Activated CD4-positive, alpha-beta memory T cell treated with anti-CD3 and anti-CD28 coated beads for 36 hours (primary cell): ENCODE measurements around the gene SMAGP. TPM values are rescaled to one million over a fixed set of nuclear protein-coding genes. Genes with fewer than 3 reads are reported as not detected.
"Not testable (repeated sequence)": the region's sequence is repeated elsewhere in the genome, so short reads cannot be mapped to it uniquely, and the experiment has no call there.

Source experiments
- CTCF ChIA-PET: fragments of 350-600 bp; sonication (Branson Sonifier 250); formaldehyde crosslinking; loops from one replicate; lab custom pipeline; 2021; ENCODE audit warnings: antibody characterized with exemption, inconsistent platforms; lab: Charles Lee
- POLR2A ChIA-PET: fragments of 350-600 bp; sonication (Branson Sonifier 250); formaldehyde crosslinking; loops from one replicate; lab custom pipeline; 2021; ENCODE audit warnings: antibody characterized with exemption; lab: Charles Lee
- DNase-seq: peaks from one replicate; pipeline ENCODE4 v3.0.0-alpha.2; 2020
- H3K27ac Mint-ChIP-seq: one replicate; pipeline ENCODE4 v1.8.0; 2021; ENCODE audit warnings: mixed read lengths
- H3K27me3 Mint-ChIP-seq: one replicate; pipeline ENCODE4 v1.8.0; 2021; ENCODE audit warnings: mixed read lengths
- H3K36me3 Mint-ChIP-seq: one replicate; pipeline ENCODE4 v1.8.0; 2021; ENCODE audit warnings: mixed read lengths
- H3K4me1 Mint-ChIP-seq: one replicate; pipeline ENCODE4 v1.8.0; 2021; ENCODE audit warnings: low read depth, mixed read lengths
- H3K4me3 Mint-ChIP-seq: one replicate; pipeline ENCODE4 v1.8.0; 2021; ENCODE audit warnings: mild to moderate bottlenecking, mixed read lengths
- H3K9me3 Mint-ChIP-seq: one replicate; pipeline ENCODE4 v1.8.0; 2021; ENCODE audit warnings: mixed read lengths
- intact Hi-C: fragments of 100-400 bp; cut with micrococcal nuclease; formaldehyde crosslinking; loops from one replicate; pipeline ENCODE4 v1.15.1; 2023
- total RNA-seq, 2 experiments: library from RNA; stranded (reverse); gene quantifications; one replicate each; pipeline ENCODE4 v1.2.3, GENCODE V29; 2021

The SMAGP gene
- total RNA-seq, 2 experiments from 2014 or later = 0.55 to 0.73 TPM

GRCh38 chr12:51240971-51241370, 29.2 kb downstream of the SMAGP start:
- H3K36me3 Mint-ChIP-seq = peaks cover 38% of the 10 kb centered on the region
- peak overlapping the region; percentile 98 for H3K27ac Mint-ChIP-seq
- H3K9me3 Mint-ChIP-seq = no peaks in the 10 kb centered on the region
- DNase-seq = no peak
- CTCF ChIA-PET = interaction anchor here (0.5 to 4.7 kb wide), 3 partner anchors 11 to 188 kb away, joined by 3 to 29 read pairs (median 4); no protein-coding TSS in a partner anchor
- POLR2A ChIA-PET = interaction anchor here (1.0 kb wide), 1 partner anchor 23 kb away, joined by 3 read pairs; the partner anchor contains the start of gene POU6F1
- no peak overlapping the region for H3K4me3 Mint-ChIP-seq
- intact Hi-C loops = loop anchor here (10.0 kb wide), 1 partner anchor 476 kb away; the partner anchor contains the start of gene ATF1
- H3K4me1 Mint-ChIP-seq = peaks cover 42% of the 10 kb centered on the region
- no peaks in the 10 kb centered on the region for H3K27me3 Mint-ChIP-seq

DNA sequence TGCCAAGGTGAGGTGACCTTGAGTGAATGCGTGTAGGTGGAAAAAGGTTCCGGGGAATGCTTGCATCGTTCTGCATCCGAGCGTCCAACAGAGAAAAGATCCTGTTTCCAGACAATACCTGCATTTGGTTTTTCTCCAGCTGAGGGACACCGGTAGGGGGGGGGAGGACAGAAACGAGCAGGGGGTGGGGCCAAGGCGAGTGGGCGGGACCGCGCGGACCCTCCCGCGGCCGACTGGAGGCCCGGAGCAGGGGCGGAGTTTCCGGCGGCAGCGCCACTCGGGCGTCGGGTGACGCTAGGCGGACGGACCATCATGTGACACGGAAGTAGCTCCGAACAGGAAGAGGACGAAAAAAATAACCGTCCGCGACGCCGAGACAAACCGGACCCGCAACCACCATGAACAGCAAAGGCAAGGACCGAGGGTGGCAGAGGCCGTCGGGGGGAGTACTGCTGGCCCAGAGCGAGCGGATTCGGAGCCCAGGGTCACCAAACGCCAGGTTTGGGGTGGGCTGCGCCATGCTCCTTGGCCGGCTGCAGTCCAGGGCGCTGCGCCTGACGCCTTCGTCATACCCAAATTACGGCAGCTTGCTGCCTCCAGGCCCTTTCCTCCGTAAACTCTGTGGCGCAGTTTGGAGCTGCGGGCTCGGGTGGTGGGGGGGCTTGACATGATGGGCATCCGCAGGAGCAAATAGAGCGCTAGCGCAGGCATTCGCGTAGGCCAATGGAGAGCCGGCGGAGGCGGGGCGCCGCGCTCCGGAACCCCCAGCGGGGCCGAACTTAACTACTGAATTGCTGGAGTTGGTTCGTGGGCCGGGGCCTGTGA, 31.5 kb downstream of the SMAGP start, which contains the start of gene DAZAP2:
TSS of gene DAZAP2 (plus strand) at position 317 of the 825 bp plus-strand sequence. CDS start at position 399, 82 bp downstream.
- H3K36me3 Mint-ChIP-seq = peaks cover 33% of the 10 kb centered on the region
- intact Hi-C loops = loop anchor here (1.0 to 2.0 kb wide), 5 partner anchors 20 to 214 kb away; partner anchors contain the start of genes CSRNP2, LETMD1, POU6F1 and TFCP2
- DNase-seq = peak; percentile 97
- H3K4me3 Mint-ChIP-seq = peak within 1 kb of the TSS; percentile 94
- ChIA-PET CTCF (interaction anchor here (0.7 to 3.0 kb wide), 10 partner anchors 10 to 474 kb away, joined by 3 to 17 read pairs (median 4); partner anchors contain the start of genes POU6F1 and SMAGP), POLR2A (interaction anchor here (0.6 to 2.2 kb wide), 14 partner anchors 8 to 223 kb away, joined by 3 to 16 read pairs (median 4); partner anchors contain the start of genes CSRNP2, POU6F1 and SLC11A2)
- H3K27me3 Mint-ChIP-seq = no peaks in the 10 kb centered on the region
- no peaks in the 10 kb centered on the region for H3K9me3 Mint-ChIP-seq
- peaks cover 33% of the 10 kb centered on the region for H3K4me1 Mint-ChIP-seq
- H3K27ac Mint-ChIP-seq = peak within 1 kb of the TSS; percentile 98

- DNase-seq = no peak
Observed at GRCh38 chr12:51238037-51238509, 32.1 kb downstream of the SMAGP start.

GRCh38 chr12:51234530-51234929, 35.7 kb downstream of the SMAGP start:
- Mint-ChIP-seq H3K9me3 (no peaks in the 10 kb centered on the region), H3K27ac (no peak overlapping the region), H3K27me3 (no peaks in the 10 kb centered on the region), H3K36me3 (peaks cover 4% of the 10 kb centered on the region), H3K4me3 (no peak overlapping the region), H3K4me1 (peaks cover 8% of the 10 kb centered on the region)
- intact Hi-C loops = no loop called here
- POLR2A ChIA-PET = no interaction called here
- DNase-seq = no peak
- CTCF ChIA-PET = interaction anchor here (0.9 kb wide), 1 partner anchor 15 kb away, joined by 3 read pairs; no protein-coding TSS in a partner anchor

More at GRCh38 chr12:51238037-51238509, 32.1 kb downstream of the SMAGP start:
- Mint-ChIP-seq H3K36me3 (peaks cover 33% of the 10 kb centered on the region), H3K4me3 (peak overlapping the region; percentile 94), H3K27ac (peak overlapping the region; percentile 98), H3K9me3 (no peaks in the 10 kb centered on the region), H3K27me3 (no peaks in the 10 kb centered on the region), H3K4me1 (peaks cover 32% of the 10 kb centered on the region)
- ChIA-PET CTCF (interaction anchor here (1.0 to 3.0 kb wide), 8 partner anchors 9 to 473 kb away, joined by 3 to 17 read pairs (median 5); partner anchors contain the start of genes POU6F1 and SMAGP), POLR2A (interaction anchor here (0.6 to 2.2 kb wide), 12 partner anchors 8 to 222 kb away, joined by 3 to 16 read pairs (median 4); partner anchors contain the start of genes CSRNP2, POU6F1 and SLC11A2)
- intact Hi-C loops = loop anchor here (1.0 to 2.0 kb wide), 5 partner anchors 20 to 213 kb away; partner anchors contain the start of genes CSRNP2, LETMD1, POU6F1 and TFCP2

- Mint-ChIP-seq H3K36me3 (no peaks in the 10 kb centered on the region), H3K4me3 (no peak overlapping the region), H3K9me3 (no peaks in the 10 kb centered on the region), H3K27ac (no peak overlapping the region), H3K4me1 (no peaks in the 10 kb centered on the region), H3K27me3 (no peaks in the 10 kb centered on the region)
- no peak for DNase-seq
- ChIA-PET CTCF (no interaction called here), POLR2A (no interaction called here)
- intact Hi-C loops = no loop called here
Observed at GRCh38 chr12:51232642-51233041, 37.6 kb downstream of the SMAGP start.

DNA sequence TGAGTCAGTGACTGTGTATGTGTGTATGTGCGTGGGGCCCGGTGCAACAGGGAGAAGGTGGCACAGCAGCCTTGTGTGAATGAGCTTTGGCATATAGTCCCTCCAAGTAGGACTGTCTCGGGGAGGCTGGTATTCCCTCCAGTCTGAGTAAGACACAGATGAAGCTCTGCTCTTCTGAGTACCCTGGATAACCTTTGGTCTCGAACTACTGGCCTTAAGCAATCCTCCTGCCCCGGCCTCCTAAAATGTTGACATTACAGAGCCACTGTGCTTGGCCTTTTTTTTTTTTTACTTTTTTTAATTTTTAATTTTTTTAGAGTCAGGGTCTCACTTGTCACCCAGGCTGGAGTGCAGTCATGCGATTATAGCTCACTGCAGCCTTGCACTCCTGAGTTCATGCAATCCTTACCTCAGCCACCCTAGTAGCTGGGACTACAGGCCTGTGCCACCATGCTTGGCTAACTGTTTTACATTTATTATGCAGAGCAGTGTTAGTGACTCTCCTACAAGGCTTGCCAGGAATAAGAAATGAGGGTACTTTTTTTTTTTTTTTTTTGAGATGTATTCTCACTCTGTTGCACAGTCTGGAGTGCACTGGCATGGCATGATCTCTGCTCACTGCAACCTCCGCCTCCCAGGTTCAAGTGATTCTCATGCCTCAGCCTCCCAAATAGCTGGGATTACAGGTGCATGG, 41.0 kb downstream of the SMAGP start:
- Mint-ChIP-seq H3K36me3 (no peaks in the 10 kb centered on the region), H3K27ac (no peak overlapping the region), H3K27me3 (no peaks in the 10 kb centered on the region), H3K4me3 (no peak overlapping the region), H3K4me1 (peaks cover 2% of the 10 kb centered on the region), H3K9me3 (no peaks in the 10 kb centered on the region)
- DNase-seq = no peak
- CTCF ChIA-PET = interaction anchor here (0.8 to 1.3 kb wide), 3 partner anchors 9 to 112 kb away, joined by 3 to 5 read pairs (median 4); partner anchors contain the start of gene DAZAP2
- intact Hi-C loops = no loop called here
- POLR2A ChIA-PET = interaction anchor here (1.0 kb wide), 1 partner anchor 9 kb away, joined by 3 read pairs; the partner anchor contains the start of gene DAZAP2

GRCh38 chr12:51227962-51228361, 42.3 kb downstream of the SMAGP start:
- H3K9me3 Mint-ChIP-seq = no peaks in the 10 kb centered on the region
- H3K27me3 Mint-ChIP-seq = no peaks in the 10 kb centered on the region
- DNase-seq = no peak
- no peak overlapping the region for H3K27ac Mint-ChIP-seq
- no peak overlapping the region for H3K4me3 Mint-ChIP-seq
- H3K36me3 Mint-ChIP-seq = no peaks in the 10 kb centered on the region
- ChIA-PET CTCF (no interaction called here), POLR2A (no interaction called here)
- peaks cover 2% of the 10 kb centered on the region for H3K4me1 Mint-ChIP-seq
- intact Hi-C loops = no loop called here

- DNase-seq, H3K4me3 Mint-ChIP-seq, H3K27me3 Mint-ChIP-seq, H3K36me3 Mint-ChIP-seq, H3K27ac Mint-ChIP-seq, intact Hi-C loops, H3K9me3 Mint-ChIP-seq, H3K4me1 Mint-ChIP-seq, POLR2A ChIA-PET: not testable (repeated sequence)
- CTCF ChIA-PET = interaction anchor here (0.8 to 1.2 kb wide), 2 partner anchors 9 to 11 kb away, joined by 3 to 5 read pairs; partner anchors contain the start of gene POU6F1
Observed at GRCh38 chr12:51227112-51227511, 43.1 kb downstream of the SMAGP start.

DNA sequence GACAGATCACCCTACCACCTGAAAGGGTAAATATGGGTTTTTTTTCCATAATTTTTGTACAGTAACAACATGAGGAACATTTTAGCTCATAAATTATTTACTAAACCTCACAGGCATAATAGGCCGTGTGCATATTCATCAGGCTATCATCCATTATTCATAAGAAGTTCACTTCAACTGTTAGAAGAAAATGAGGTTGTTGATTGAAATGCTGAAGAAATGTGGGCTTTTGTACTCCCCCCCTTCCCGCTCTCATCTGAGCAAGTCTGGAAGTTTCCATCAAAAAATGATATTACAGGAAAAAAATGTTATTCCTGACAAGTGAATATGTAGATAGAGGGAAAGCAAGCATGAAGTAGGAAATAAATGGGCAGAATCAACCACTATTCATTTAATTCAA, 44.4 kb downstream of the SMAGP start:
- Mint-ChIP-seq H3K4me3 (no peak overlapping the region), H3K9me3 (no peaks in the 10 kb centered on the region), H3K27me3 (no peaks in the 10 kb centered on the region), H3K36me3 (no peaks in the 10 kb centered on the region), H3K27ac (no peak overlapping the region), H3K4me1 (peaks cover 2% of the 10 kb centered on the region)
- POLR2A ChIA-PET = no interaction called here
- CTCF ChIA-PET = no interaction called here
- no peak for DNase-seq
- intact Hi-C loops = no loop called here

GRCh38 chr12:51225234-51225633, 45.0 kb downstream of the SMAGP start:
- H3K4me1 Mint-ChIP-seq = peaks cover 2% of the 10 kb centered on the region
- no peaks in the 10 kb centered on the region for H3K9me3 Mint-ChIP-seq
- H3K27ac Mint-ChIP-seq = no peak overlapping the region
- no peak overlapping the region for H3K4me3 Mint-ChIP-seq
- ChIA-PET POLR2A (no interaction called here), CTCF (no interaction called here)
- H3K27me3 Mint-ChIP-seq = no peaks in the 10 kb centered on the region
- H3K36me3 Mint-ChIP-seq = no peaks in the 10 kb centered on the region
- DNase-seq = no peak
- intact Hi-C loops = no loop called here

- Mint-ChIP-seq H3K27ac (no peak overlapping the region), H3K9me3 (no peaks in the 10 kb centered on the region), H3K36me3 (no peaks in the 10 kb centered on the region), H3K4me3 (no peak overlapping the region), H3K27me3 (no peaks in the 10 kb centered on the region), H3K4me1 (peaks cover 2% of the 10 kb centered on the region)
- POLR2A ChIA-PET = no interaction called here
- intact Hi-C loops = no loop called here
- CTCF ChIA-PET = no interaction called here
- no peak for DNase-seq
Observed at GRCh38 chr12:51224625-51225024, 45.6 kb downstream of the SMAGP start.
